Measurements from ENCODE around the gene FCRL1.

Gene FCRL1, protein sequence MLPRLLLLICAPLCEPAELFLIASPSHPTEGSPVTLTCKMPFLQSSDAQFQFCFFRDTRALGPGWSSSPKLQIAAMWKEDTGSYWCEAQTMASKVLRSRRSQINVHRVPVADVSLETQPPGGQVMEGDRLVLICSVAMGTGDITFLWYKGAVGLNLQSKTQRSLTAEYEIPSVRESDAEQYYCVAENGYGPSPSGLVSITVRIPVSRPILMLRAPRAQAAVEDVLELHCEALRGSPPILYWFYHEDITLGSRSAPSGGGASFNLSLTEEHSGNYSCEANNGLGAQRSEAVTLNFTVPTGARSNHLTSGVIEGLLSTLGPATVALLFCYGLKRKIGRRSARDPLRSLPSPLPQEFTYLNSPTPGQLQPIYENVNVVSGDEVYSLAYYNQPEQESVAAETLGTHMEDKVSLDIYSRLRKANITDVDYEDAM

GRCh38 chr1:157819896-157820295 lies at the start of gene FCRL1:
Gene FCRL1 (minus strand): TSS chr1:157820120. CDS start chr1:157820037, 83 bp downstream.
- no peak for DNase-seq (ENCODE audit: low read depth)

- no peak for DNase-seq (ENCODE audit: low read depth)
Observed at GRCh38 chr1:157868654-157869053, 48.7 kb upstream of the FCRL1 start.

- peak; percentile 10 for DNase-seq (ENCODE audit: low read depth)
Observed at GRCh38 chr1:157862114-157863070, 42.5 kb upstream of the FCRL1 start.

GRCh38 chr1:157856538-157856937 lies 36.6 kb upstream of the FCRL1 start:
- no peak for DNase-seq (ENCODE audit: low read depth)

DNA sequence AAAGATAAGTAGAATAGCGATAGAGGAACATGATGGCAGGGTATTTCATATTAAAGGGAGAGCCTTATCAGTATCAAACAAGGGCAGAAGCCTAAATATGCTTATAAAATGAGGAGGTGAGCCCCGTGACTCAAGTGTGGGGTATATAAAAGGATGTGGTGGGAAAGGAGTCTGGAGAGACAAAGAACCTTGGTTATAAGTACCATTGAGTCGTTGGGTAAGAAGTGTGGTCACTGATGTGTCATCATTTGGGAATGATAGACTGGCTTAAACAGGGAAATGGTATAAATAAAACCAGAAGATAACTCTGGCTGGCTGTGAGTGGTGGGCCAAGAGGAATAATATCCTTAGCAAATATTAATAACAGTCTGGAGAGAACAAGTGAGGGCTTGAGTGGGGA lies 32.6 kb upstream of the FCRL1 start:
- DNase-seq (ENCODE audit: low read depth) = peak; percentile 83

DNA sequence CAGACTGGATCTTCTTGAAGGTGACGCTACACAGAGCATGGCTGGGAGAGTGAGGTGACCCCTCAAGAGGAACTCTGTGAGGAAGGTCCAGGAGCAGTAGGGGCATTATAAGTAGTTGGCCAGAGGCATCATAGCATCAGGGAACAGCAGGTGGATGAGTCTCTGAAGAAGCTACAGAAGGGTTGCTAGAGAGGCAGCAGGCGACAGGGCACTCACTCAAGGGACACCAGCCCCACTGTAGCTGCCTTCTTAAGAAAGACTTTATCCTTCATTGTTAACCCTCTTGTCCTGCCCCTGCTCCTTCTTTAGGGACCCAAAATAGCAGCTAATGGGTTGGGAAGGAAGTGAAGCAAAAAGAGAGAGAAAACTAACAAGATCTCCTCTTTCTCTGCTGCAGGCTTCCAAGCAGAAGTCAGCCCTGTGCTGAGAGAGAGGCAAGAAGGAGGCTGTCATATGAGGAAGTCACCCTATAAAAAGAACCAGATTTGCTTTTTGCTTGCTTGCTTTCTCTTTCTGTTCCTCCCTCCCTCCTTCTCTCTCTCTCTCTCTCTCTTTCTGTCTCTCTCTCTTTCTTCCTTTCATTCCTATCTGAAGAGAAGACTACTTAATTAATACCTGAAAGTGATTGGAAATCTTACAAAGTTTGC lies 29.4 kb upstream of the FCRL1 start:
- no peak for DNase-seq (ENCODE audit: low read depth)

DNA sequence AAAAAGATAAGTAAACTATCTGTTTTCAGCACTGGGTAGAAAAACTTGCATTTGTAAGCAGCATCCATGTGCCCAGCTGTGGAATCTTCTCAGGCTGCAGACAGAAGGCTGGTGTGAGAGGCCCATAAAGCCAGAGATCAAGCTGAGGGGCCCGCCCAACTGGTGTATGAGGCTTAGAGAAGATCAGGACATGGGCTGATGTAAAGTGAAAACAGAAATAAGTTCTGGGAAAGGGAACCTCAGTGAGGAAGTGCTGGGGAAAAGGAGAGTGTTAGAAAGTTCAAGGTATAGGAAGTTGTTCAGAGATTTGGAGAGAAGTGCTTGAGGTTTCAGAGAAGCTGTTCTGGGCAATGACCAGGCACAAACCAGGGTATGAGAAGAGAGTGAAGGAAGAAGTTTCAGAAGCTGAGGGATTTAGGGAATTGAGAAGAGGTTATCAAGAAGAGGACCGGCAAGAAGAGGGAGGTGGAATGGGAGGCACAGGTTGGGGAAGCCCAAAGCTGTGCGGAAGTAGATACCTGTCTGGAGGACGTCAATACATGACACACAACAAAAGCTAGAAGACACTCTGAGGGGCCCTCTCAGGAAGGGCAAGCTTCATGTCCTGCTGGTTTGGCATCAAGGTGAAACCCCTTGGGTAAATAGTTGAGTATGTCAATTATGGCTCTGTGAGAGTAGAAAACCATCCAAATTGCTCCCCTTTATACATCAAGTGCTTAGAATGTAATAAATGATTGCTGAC lies 24.3 kb upstream of the FCRL1 start:
- DNase-seq (ENCODE audit: low read depth) = no peak

DNA sequence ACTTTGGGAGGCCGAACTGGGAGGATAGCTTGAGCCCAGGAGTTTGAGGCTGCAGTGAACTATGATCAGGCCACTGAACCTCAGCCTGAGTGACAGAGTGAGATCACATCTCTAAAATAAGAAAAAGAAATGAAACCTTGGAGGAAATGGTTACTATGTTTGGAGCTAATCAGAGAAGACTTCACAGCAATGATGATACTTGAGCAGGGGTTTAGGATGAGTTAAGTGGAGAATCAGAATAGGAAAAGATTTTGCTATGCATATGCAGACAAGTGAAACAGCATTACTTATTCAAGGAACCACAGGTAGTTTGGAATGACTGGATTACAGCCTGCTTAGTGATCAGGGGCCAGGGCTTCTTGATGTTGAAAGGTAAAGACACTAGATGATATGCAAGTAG lies 23.0 kb upstream of the FCRL1 start:
- no peak for DNase-seq (ENCODE audit: low read depth)

GRCh38 chr1:157841708-157842107 lies 21.8 kb upstream of the FCRL1 start, which contains the start of gene CD5L:
Gene CD5L (minus strand): TSS chr1:157841808. CDS start chr1:157841701, 107 bp downstream.
- no peak for DNase-seq (ENCODE audit: low read depth)

DNA sequence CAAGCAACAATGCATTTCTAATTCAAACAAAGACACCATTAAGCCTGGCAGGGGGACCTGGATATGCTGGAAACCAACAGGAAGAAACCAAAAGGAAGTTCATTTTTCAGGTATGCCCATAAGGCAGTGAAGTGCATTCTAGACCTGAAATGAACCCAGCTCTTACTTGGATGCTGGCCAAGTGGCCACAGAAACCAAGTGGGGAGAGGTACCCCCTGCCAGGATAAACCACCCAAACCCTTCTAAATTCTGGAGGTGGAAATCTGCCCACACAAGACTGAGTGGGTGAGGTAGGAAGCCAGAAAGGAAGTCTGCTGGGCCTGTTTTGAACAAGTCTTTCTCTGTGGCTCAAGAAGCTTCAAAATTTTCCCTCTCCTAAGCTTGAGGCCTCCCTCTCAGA lies 19.0 kb upstream of the FCRL1 start:
- DNase-seq (ENCODE audit: low read depth) = no peak

- DNase-seq (ENCODE audit: low read depth) = no peak
Observed at GRCh38 chr1:157834430-157834829, 14.5 kb upstream of the FCRL1 start.

- DNase-seq (ENCODE audit: low read depth) = no peak
Observed at GRCh38 chr1:157833145-157833544, 13.2 kb upstream of the FCRL1 start.

DNA sequence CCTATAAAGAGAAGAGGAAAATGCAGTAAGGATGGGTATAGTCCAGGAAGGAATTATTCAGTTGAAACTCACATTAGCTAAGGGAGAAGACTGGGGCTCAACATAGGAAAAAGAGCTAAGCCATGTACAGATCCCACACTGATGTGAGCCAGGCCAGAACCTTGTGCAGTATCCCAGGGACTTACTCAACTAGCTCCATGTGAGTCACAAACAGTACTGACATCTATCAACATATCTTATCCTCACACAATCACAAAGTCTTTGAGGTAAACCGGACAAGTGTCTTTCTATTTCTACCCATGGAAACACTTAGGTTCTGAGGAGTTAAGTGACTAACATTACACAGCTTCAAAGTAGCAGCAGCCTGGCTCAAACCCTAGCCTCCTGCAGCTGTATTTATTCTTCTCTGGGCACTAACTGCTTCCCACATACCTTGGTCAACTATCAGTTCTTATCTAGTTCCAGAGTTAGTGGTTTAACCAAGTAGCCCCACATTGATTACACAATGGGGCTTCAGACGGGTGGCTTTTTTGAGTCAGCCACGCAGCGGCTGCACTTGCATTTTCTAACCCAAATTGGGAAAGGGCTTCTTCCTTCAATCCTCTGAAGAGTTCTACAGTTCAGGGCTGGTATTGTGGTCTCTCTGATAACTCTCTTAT lies 12.2 kb upstream of the FCRL1 start:
- no peak for DNase-seq (ENCODE audit: low read depth)

DNA sequence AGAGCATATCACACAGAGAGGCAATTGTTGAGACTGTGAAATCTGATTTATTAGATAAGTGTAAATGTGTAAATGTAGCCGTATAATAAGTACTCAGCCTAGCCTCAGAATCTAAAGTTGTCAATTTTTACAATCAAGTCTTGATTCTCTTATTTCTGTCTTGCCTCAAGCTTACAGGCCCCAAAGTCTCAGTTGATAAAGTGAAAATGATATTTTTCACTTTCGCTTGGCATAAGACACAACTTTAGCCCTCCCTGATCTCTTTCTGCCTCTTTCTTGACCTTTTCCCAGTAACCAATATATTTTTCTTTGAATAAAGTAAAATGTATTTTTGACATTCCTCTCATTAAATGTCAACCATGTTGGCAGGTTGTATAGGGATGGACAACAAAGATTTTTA lies 11.0 kb upstream of the FCRL1 start:
- no peak for DNase-seq (ENCODE audit: low read depth)

GRCh38 chr1:157829711-157830110 lies 9.8 kb upstream of the FCRL1 start:
- no peak for DNase-seq (ENCODE audit: low read depth)

GRCh38 chr1:157829210-157829609 lies 9.3 kb upstream of the FCRL1 start:
- no peak for DNase-seq (ENCODE audit: low read depth)

GRCh38 chr1:157820299-157820698 lies 379 bp upstream of the FCRL1 start:
- no peak for DNase-seq (ENCODE audit: low read depth)

DNA sequence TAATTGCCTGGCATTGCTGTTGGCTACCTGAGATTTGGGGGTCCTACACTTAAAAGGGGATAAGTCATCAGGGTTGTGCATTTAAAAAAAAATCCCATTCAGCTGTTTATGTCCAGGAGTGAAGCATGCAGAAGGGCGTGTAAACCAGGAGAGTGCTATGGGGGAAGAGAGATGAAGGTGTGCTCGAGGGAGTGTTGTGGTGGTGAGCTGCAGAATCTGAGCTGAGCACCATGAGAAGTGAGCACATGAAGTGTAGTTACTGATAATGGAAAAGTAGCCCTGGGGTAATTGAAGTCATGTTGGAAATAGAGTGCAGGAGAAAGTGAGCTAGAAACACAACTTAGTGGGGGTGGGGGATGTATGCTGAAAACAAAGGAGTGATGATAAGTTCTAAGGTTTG lies 705 bp downstream of the FCRL1 start:
- no peak for DNase-seq (ENCODE audit: low read depth)

- no peak for DNase-seq (ENCODE audit: low read depth)
Observed at GRCh38 chr1:157813269-157813668, 6.7 kb downstream of the FCRL1 start.

DNA sequence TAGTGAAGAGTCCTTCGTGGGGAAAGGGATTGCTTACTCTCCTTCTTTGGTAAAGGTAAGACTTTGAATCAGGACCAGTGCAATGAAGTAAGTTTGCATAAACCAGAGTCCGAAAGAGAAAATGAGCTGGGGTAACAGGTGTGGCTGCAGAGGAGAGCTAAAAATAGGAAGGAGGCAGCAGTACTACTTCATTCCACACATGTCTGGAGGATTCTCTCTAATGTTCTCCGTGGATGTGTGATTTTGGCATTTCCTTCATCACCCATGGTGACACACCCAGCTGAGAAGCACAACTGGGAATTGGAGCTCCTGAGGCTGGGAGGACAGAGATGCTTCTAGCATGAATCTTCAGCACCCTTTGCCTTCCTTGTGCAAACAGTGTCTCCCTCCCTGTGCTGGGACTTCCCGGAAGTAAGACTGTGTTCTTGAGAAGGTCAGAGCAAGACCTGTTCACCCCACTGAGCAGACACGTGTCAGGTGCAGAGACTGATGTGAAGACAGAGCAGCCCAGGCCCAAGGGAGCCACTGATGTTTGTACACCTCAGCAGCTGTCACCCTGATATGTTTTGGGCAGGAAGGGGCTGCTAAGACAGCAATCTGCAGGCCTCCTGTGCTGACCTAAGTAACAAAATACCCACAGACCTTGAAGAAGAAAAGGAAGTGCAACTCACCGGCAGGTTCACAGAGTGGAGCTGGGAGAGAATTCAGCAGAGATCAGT lies 13.3 kb downstream of the FCRL1 start:
- no peak for DNase-seq (ENCODE audit: low read depth)
